ENCODE data around the gene MPHOSPH6. TPM values are rescaled to one million over a fixed set of nuclear protein-coding genes. Genes with fewer than 3 reads are reported as not detected.

Gene MPHOSPH6
- total RNA-seq, 1 donor from 2014 or later, result 24.3 TPM

GRCh38 chr16:82175627-82176026 is 5.6 kb upstream of the MPHOSPH6 start:
- intact Hi-C loops (cut with DNase I), result no loop called here
- Histone ChIP-seq H3K27me3 (ENCODE audit: low read depth) (no peaks in the 10 kb centered on the region), H3K27ac (no peak overlapping the region), H3K36me3 (no peaks in the 10 kb centered on the region), H3K4me3 (no peak overlapping the region), H3K9me3 (no peaks in the 10 kb centered on the region), H3K4me1 (no peaks in the 10 kb centered on the region)
- TF ChIP-seq, protein P1, sequence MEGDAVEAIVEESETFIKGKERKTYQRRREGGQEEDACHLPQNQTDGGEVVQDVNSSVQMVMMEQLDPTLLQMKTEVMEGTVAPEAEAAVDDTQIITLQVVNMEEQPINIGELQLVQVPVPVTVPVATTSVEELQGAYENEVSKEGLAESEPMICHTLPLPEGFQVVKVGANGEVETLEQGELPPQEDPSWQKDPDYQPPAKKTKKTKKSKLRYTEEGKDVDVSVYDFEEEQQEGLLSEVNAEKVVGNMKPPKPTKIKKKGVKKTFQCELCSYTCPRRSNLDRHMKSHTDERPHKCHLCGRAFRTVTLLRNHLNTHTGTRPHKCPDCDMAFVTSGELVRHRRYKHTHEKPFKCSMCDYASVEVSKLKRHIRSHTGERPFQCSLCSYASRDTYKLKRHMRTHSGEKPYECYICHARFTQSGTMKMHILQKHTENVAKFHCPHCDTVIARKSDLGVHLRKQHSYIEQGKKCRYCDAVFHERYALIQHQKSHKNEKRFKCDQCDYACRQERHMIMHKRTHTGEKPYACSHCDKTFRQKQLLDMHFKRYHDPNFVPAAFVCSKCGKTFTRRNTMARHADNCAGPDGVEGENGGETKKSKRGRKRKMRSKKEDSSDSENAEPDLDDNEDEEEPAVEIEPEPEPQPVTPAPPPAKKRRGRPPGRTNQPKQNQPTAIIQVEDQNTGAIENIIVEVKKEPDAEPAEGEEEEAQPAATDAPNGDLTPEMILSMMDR (IDR thresholded peaks at IDR 0.05), result no peak
- DNase-seq (no peak), ATAC-seq (no peak)

DNA sequence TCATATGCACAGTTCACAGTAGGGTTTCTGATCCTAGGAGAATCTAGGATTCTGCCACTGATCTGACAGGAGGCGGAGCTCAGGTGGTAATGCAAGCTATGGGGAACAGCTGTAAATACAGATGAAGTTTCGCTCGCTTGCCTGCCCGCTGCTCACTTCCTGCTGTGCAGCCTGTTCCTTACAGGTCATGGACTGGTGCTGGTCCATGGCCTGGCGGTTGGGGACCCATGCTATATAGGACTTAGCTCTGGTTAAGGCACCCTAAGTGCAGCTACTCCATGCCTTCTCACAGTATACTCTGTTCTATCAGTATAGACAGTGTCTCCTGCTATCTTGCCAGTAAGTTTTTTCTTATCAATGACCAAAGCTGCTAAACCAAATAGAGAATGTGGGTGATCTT is 2.4 kb downstream of the MPHOSPH6 start:
- H3K4me3 ChIP-seq, result no peak overlapping the region
- no peaks in the 10 kb centered on the region for H3K27me3 ChIP-seq (ENCODE audit: low read depth)
- H3K4me1 ChIP-seq, result peaks cover 13% of the 10 kb centered on the region
- peaks cover 19% of the 10 kb centered on the region for H3K36me3 ChIP-seq
- DNase-seq (no peak), ATAC-seq (no peak)
- H3K27ac ChIP-seq, result no peak overlapping the region
- intact Hi-C loops (cut with DNase I), result no loop called here
- TF ChIP-seq, protein P1 (IDR thresholded peaks at IDR 0.05), result no peak
- no peaks in the 10 kb centered on the region for H3K9me3 ChIP-seq

DNA sequence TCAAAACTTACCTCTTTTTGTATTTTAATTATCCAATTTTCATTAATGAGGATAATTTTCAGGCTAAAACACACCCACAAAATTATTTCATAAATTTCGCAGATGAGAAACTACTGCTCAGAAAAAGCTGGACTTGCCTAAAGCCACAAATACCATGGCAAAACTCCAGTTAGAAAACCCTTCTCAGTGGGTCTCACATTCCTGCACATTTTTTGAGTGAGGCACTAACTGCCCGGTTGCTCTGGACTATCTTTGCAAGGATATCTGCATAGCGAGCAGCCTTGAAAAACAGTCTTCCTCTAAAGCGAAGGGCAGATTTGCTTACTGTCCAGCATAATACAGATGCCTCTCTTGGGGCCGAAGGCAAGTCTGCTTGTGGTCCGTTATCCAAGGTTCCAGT is 9.8 kb downstream of the MPHOSPH6 start:
- DNase-seq (no peak), ATAC-seq (no peak)
- H3K4me1 ChIP-seq, result no peaks in the 10 kb centered on the region
- H3K27me3 ChIP-seq (ENCODE audit: low read depth), result no peaks in the 10 kb centered on the region
- intact Hi-C loops (cut with DNase I), result no loop called here
- no peak overlapping the region for H3K27ac ChIP-seq
- TF ChIP-seq, protein P1 (IDR thresholded peaks at IDR 0.05), result no peak
- H3K9me3 ChIP-seq, result no peaks in the 10 kb centered on the region
- no peak overlapping the region for H3K4me3 ChIP-seq
- H3K36me3 ChIP-seq, result peaks cover 51% of the 10 kb centered on the region

- ATAC-seq, result no peak
- H3K36me3 ChIP-seq, result peaks cover 34% of the 10 kb centered on the region
- TF ChIP-seq, protein P1 (IDR thresholded peaks at IDR 0.05), result no peak
- H3K27ac ChIP-seq, result no peak overlapping the region
- DNase-seq, result no peak
- H3K4me3 ChIP-seq, result no peak overlapping the region
- H3K27me3 ChIP-seq (ENCODE audit: low read depth), result no peaks in the 10 kb centered on the region
- no peaks in the 10 kb centered on the region for H3K4me1 ChIP-seq
- no peaks in the 10 kb centered on the region for H3K9me3 ChIP-seq
- intact Hi-C loops (cut with DNase I), result no loop called here
Observed at GRCh38 chr16:82157836-82158235, 12.2 kb downstream of the MPHOSPH6 start.

- intact Hi-C loops (cut with DNase I), result no loop called here
- peak; percentile 19 to 35 for ATAC-seq
Observed at GRCh38 chr16:82157534-82157812, 12.6 kb downstream of the MPHOSPH6 start.

More at GRCh38 chr16:82157534-82157812, 12.6 kb downstream of the MPHOSPH6 start:
- H3K4me3 ChIP-seq, result no peak overlapping the region
- H3K27me3 ChIP-seq (ENCODE audit: low read depth), result no peaks in the 10 kb centered on the region
- no peak for DNase-seq
- H3K36me3 ChIP-seq, result peaks cover 30% of the 10 kb centered on the region
- H3K9me3 ChIP-seq, result no peaks in the 10 kb centered on the region
- H3K27ac ChIP-seq, result no peak overlapping the region
- TF ChIP-seq, protein P1 (IDR thresholded peaks at IDR 0.05), result no peak
- H3K4me1 ChIP-seq, result no peaks in the 10 kb centered on the region
